Measurements from ENCODE around the gene CACNB4.
"Not testable (repeated sequence)": the region's sequence is repeated elsewhere in the genome, so short reads cannot be mapped to it uniquely, and the experiment has no call there.

Gene CACNB4

GRCh38 chr2:151946250-151946884 is 152.5 kb downstream of the CACNB4 start:
- no peak for DNase-seq (ENCODE audit: low read depth in 2 of 2, low spot score in 1 of 2)

- DNase-seq (ENCODE audit: low read depth in 2 of 2, low spot score in 1 of 2) = no peak
Measured at GRCh38 chr2:151945602-151946001, 153.2 kb downstream of the CACNB4 start.

- DNase-seq (ENCODE audit: low read depth in 2 of 2, low spot score in 1 of 2) = no peak
Measured at GRCh38 chr2:151945186-151945585, 153.7 kb downstream of the CACNB4 start.

- no peak for DNase-seq (ENCODE audit: low read depth in 2 of 2, low spot score in 1 of 2)
Measured at GRCh38 chr2:151943461-151943860, 155.4 kb downstream of the CACNB4 start.

GRCh38 chr2:151942540-151943205 is 156.2 kb downstream of the CACNB4 start:
- DNase-seq (ENCODE audit: low read depth in 2 of 2, low spot score in 1 of 2) = not testable (repeated sequence)

- DNase-seq (ENCODE audit: low read depth in 2 of 2, low spot score in 1 of 2) = no peak
Measured at GRCh38 chr2:151937966-151938365, 160.9 kb downstream of the CACNB4 start.

- no peak for DNase-seq (ENCODE audit: low read depth in 2 of 2, low spot score in 1 of 2)
Measured at GRCh38 chr2:151936626-151937025, 162.2 kb downstream of the CACNB4 start.

- no peak for DNase-seq (ENCODE audit: low read depth in 2 of 2, low spot score in 1 of 2)
Measured at GRCh38 chr2:151933266-151933804, 165.5 kb downstream of the CACNB4 start.

GRCh38 chr2:151931756-151932155 is 167.1 kb downstream of the CACNB4 start:
- DNase-seq (ENCODE audit: low read depth in 2 of 2, low spot score in 1 of 2) = no peak

GRCh38 chr2:151931030-151931611 is 167.7 kb downstream of the CACNB4 start:
- no peak for DNase-seq (ENCODE audit: low read depth in 2 of 2, low spot score in 1 of 2)

- no peak for DNase-seq (ENCODE audit: low read depth in 2 of 2, low spot score in 1 of 2)
Measured at GRCh38 chr2:151930042-151930441, 168.8 kb downstream of the CACNB4 start.

- no peak for DNase-seq (ENCODE audit: low read depth in 2 of 2, low spot score in 1 of 2)
Measured at GRCh38 chr2:151928380-151928779, 170.5 kb downstream of the CACNB4 start.

GRCh38 chr2:151927501-151928221 is 171.2 kb downstream of the CACNB4 start:
- DNase-seq (ENCODE audit: low read depth in 2 of 2, low spot score in 1 of 2) = no peak

- DNase-seq (ENCODE audit: low read depth in 2 of 2, low spot score in 1 of 2) = no peak
Measured at GRCh38 chr2:151922845-151923666, 175.8 kb downstream of the CACNB4 start.

GRCh38 chr2:151919786-151920185 is 179.1 kb downstream of the CACNB4 start:
- DNase-seq (ENCODE audit: low read depth in 2 of 2, low spot score in 1 of 2) = no peak

GRCh38 chr2:151918308-151918707 is 180.5 kb downstream of the CACNB4 start:
- no peak for DNase-seq (ENCODE audit: low read depth in 2 of 2, low spot score in 1 of 2)

GRCh38 chr2:151916632-151917031 is 182.2 kb downstream of the CACNB4 start:
- no peak for DNase-seq (ENCODE audit: low read depth in 2 of 2, low spot score in 1 of 2)

- not testable (repeated sequence) for DNase-seq (ENCODE audit: low read depth in 2 of 2, low spot score in 1 of 2)
Measured at GRCh38 chr2:151915629-151916025, 183.2 kb downstream of the CACNB4 start.

- no peak for DNase-seq (ENCODE audit: low read depth in 2 of 2, low spot score in 1 of 2)
Measured at GRCh38 chr2:151914989-151915628, 183.7 kb downstream of the CACNB4 start.

- DNase-seq (ENCODE audit: low read depth in 2 of 2, low spot score in 1 of 2) = no peak
Measured at GRCh38 chr2:151908204-151908882, 190.5 kb downstream of the CACNB4 start.
